Thyroid gland (tissue), 4 donors: ENCODE data around the gene LMAN2L. TPM values are rescaled to one million over a fixed set of nuclear protein-coding genes. Genes with fewer than 3 reads are reported as not detected.

Source experiments
- DNase-seq, 2 donors: peaks; one replicate each; pipeline ENCODE4 v3.0.0-alpha.2; 2019
- H3K27ac ChIP-seq, 3 donors: fragments of 200-600 bp; sonication (generic); 1 replicate in 2 of 3; 2 replicates in 1 of 3; pipeline ENCODE4 v1.5.1; 2016 to 2019; ENCODE audit warnings: mild to moderate bottlenecking in 1 of 3, moderate library complexity in 1 of 3
- H3K27me3 ChIP-seq: fragments of 200-600 bp; sonication (generic); one replicate; pipeline ENCODE4 v1.5.1; 2019
- H3K36me3 ChIP-seq, 2 donors: fragments of 200-600 bp; sonication (generic); one replicate each; pipeline ENCODE4 v1.5.1; 2016 to 2019
- H3K4me1 ChIP-seq, 2 donors: fragments of 200-600 bp; sonication (generic); one replicate each; pipeline ENCODE4 v1.5.1; 2017 to 2019
- H3K4me3 ChIP-seq, 3 donors: fragments of 200-600 bp; sonication (generic); replicated peaks in 1 of 3; 1 replicate in 2 of 3; 2 replicates in 1 of 3; pipeline ENCODE4 v1.5.1; 2016; ENCODE audit warnings: mild to moderate bottlenecking in 1 of 3
- H3K9me3 ChIP-seq: fragments of 200-600 bp; sonication (generic); one replicate; pipeline ENCODE4 v1.5.1; 2017
- CTCF ChIP-seq, 6 experiments: fragments of 200-600 bp in 3 of 6; fragments of 450-650 bp in 3 of 6; sonication (generic) in 3 of 6; IDR thresholded peaks; one replicate each; pipeline ENCODE4 v1.5.1; 2016 to 2019; ENCODE audit warnings: antibody characterized with exemption in 6 of 6, mild to moderate bottlenecking in 2 of 6, inconsistent platforms in 1 of 6, moderate library complexity in 1 of 6
- POLR2A ChIP-seq, 2 donors: fragments of 450-650 bp; IDR thresholded peaks; one replicate each; pipeline ENCODE4 v1.6.1; 2017; ENCODE audit warnings: antibody characterized with exemption in 2 of 2, mild to moderate bottlenecking in 2 of 2, moderate library complexity in 1 of 2
- WGBS, 2 donors: methylation state at CpG; one replicate each; pipeline ENCODE4 v1.1.5; 2017; 5-methylcytosine and 5-hydroxymethylcytosine counted together
- intact Hi-C: fragments of 100-400 bp; cut with DNase I; formaldehyde crosslinking; loops from one replicate; pipeline ENCODE4 v1.15.1; 2023
- total RNA-seq, 4 donors: library from RNA; depleted of rRNA; stranded (reverse); fragments of >200 nt; gene quantifications; one replicate each; pipeline ENCODE4 v1.2.3, GENCODE V29; 2016

Gene LMAN2L
- total RNA-seq, 4 donors from 2014 or later, result 22.8 to 32.9 (median 29.2) TPM

GRCh38 chr2:96767135-96767871 lies 27.4 kb upstream of the LMAN2L start:
- H3K4me1 ChIP-seq, result peaks cover 61 to 84% of the 10 kb centered on the region in 2 donors
- TF ChIP-seq POLR2A (IDR thresholded peaks at IDR 0.05), result no peak
- no peak for TF ChIP-seq CTCF (IDR thresholded peaks at IDR 0.05)
- peak overlapping the region in 2 of 3 donors; percentile 34 to 40 for H3K27ac ChIP-seq
- no peak overlapping the region for H3K4me3 ChIP-seq
- no peaks in the 10 kb centered on the region for H3K9me3 ChIP-seq
- no peaks in the 10 kb centered on the region for H3K36me3 ChIP-seq
- DNase-seq, result no peak
- intact Hi-C loops, result no loop called here
- no peaks in the 10 kb centered on the region for H3K27me3 ChIP-seq
- WGBS, 2 donors, result 91 to 96% methylated on average over 8 to 9 of the region's 9 CpGs

- Histone ChIP-seq H3K4me3 (peak overlapping the region in 1 of 3 donors; percentile 14), H3K36me3 (no peaks in the 10 kb centered on the region), H3K4me1 (peaks cover 56 to 74% of the 10 kb centered on the region in 2 donors), H3K9me3 (no peaks in the 10 kb centered on the region), H3K27me3 (no peaks in the 10 kb centered on the region), H3K27ac (peak overlapping the region in 2 of 3 donors; percentile 51 to 61)
- intact Hi-C loops, result loop anchor here (5.0 kb wide), 1 partner anchor 127 kb away; the partner anchor contains the start of gene KANSL3
- TF ChIP-seq POLR2A (IDR thresholded peaks at IDR 0.05) (no peak), CTCF (IDR thresholded peaks at IDR 0.05) (no peak)
- 49 to 60% methylated on average over 6 to 8 of the region's 8 CpGs for WGBS, 2 donors
- peak; percentile 21 to 31 for DNase-seq
These were observed 24.4 kb upstream of the LMAN2L start for GRCh38 chr2:96764253-96764637.

- Histone ChIP-seq H3K36me3 (no peaks in the 10 kb centered on the region), H3K27ac (peak overlapping the region; percentile 54 to 64 (median 61)), H3K4me3 (peak overlapping the region in 1 of 3 donors; percentile 14), H3K4me1 (peaks cover 53 to 68% of the 10 kb centered on the region in 2 donors), H3K9me3 (no peaks in the 10 kb centered on the region), H3K27me3 (no peaks in the 10 kb centered on the region)
- 11 to 29% methylated on average over 5 to 7 of the region's 7 CpGs for WGBS, 2 donors
- intact Hi-C loops, result loop anchor here (5.0 kb wide), 1 partner anchor 126 kb away; the partner anchor contains the start of gene KANSL3
- DNase-seq, result peak; percentile 58 to 86
- TF ChIP-seq CTCF (IDR thresholded peaks at IDR 0.05) (peak in 4 of 6 experiments; percentile 45 to 60 (median 49)), POLR2A (IDR thresholded peaks at IDR 0.05) (no peak)
These were observed 23.8 kb upstream of the LMAN2L start for GRCh38 chr2:96763511-96764252.

- Histone ChIP-seq H3K4me3 (peak overlapping the region in 1 of 3 donors; percentile 6), H3K4me1 (peaks cover 44 to 59% of the 10 kb centered on the region in 2 donors), H3K9me3 (no peaks in the 10 kb centered on the region), H3K27ac (peak overlapping the region; percentile 22 to 64 (median 61)), H3K27me3 (no peaks in the 10 kb centered on the region), H3K36me3 (no peaks in the 10 kb centered on the region)
- peak; percentile 44 to 45 for DNase-seq
- 17 to 21% methylated on average over 13 to 15 of the region's 15 CpGs for WGBS, 2 donors
- TF ChIP-seq POLR2A (IDR thresholded peaks at IDR 0.05) (no peak), CTCF (IDR thresholded peaks at IDR 0.05) (no peak)
- intact Hi-C loops, result loop anchor here (5.0 kb wide), 1 partner anchor 125 kb away; the partner anchor contains the start of gene KANSL3
These were observed 22.9 kb upstream of the LMAN2L start for GRCh38 chr2:96762529-96763311.
